Endothelial cell of umbilical vein (primary cell): ENCODE measurements around the gene ZNF609. TPM values are rescaled to one million over a fixed set of nuclear protein-coding genes. Genes with fewer than 3 reads are reported as not detected.

ENCODE experiments used
- BruUV-seq: library from RNA; stranded (reverse); fragments of 400-500 nt; replicated peaks from 2 replicates; lab custom pipeline; 2021; lab: Mats Ljungman, UMichigan
- CTCF ChIA-PET: fragments of 300-600, 350-600 bp; sonication (Branson Sonifier 250); formaldehyde crosslinking; loops from one replicate; lab custom pipeline; 2021; ENCODE audit warnings: antibody characterized with exemption, inconsistent platforms; lab: Charles Lee
- POLR2A ChIA-PET: fragments of 300-600, 350-600 bp; sonication (Branson Sonifier 250); formaldehyde crosslinking; loops from one replicate; lab custom pipeline; 2021; ENCODE audit warnings: antibody characterized with exemption, inconsistent platforms; lab: Charles Lee
- DNase-seq: peaks from one replicate; pipeline ENCODE4 v3.0.0-alpha.2; 2011; ENCODE audit warnings: low read depth, low spot score
- FAIRE-seq: peaks from 2 replicates; lab custom pipeline; 2011; peaks lifted over from hg19 to GRCh38; lab: Jason Lieb, UNC
- H2AFZ ChIP-seq: 2 replicates; pipeline ENCODE4 v1.6.0; 2012; ENCODE audit warnings: low read depth, low read length, control low read depth, inconsistent platforms
- H3K27ac ChIP-seq: 2 replicates; pipeline ENCODE4 v1.5.1; 2011; ENCODE audit warnings: low read depth, mild to moderate bottlenecking, control low read depth, low read length, moderate library complexity; ENCODE audit not compliant: insufficient read depth
- H3K27me3 ChIP-seq, 2 experiments: 2 replicates each; pipeline versions ENCODE4 v1.6.0 to v1.6.1; 2011; ENCODE audit warnings: low read length in 2 of 2, mixed read lengths in 1 of 2; ENCODE audit not compliant: control insufficient read depth in 2 of 2, insufficient read depth in 2 of 2
- H3K36me3 ChIP-seq, 2 experiments: 2 replicates in 1 of 2; 3 replicates in 1 of 2; pipeline ENCODE4 v1.5.1; 2011; ENCODE audit warnings: low read length in 2 of 2, mild to moderate bottlenecking in 1 of 2, moderate library complexity in 1 of 2; ENCODE audit not compliant: control insufficient read depth in 2 of 2, insufficient read depth in 2 of 2; ENCODE audit errors: extremely low read depth in 1 of 2
- H3K4me1 ChIP-seq: 3 replicates; pipeline ENCODE4 v1.5.1; 2011; ENCODE audit warnings: mild to moderate bottlenecking, low read length; ENCODE audit not compliant: control insufficient read depth, insufficient read depth; ENCODE audit errors: extremely low read depth
- H3K4me2 ChIP-seq: 2 replicates; pipeline ENCODE4 v1.6.1; 2011; ENCODE audit warnings: low read length, control low read depth, mixed read lengths; ENCODE audit not compliant: insufficient read depth
- H3K4me3 ChIP-seq, 3 experiments: fragments of 200-600 bp in 1 of 3; sonication (generic), shearing (Covaris generic) in 1 of 3; replicated peaks in 1 of 3; 2 replicates each; pipeline ENCODE4 v1.5.1; 2011 to 2016; ENCODE audit warnings: control low read depth in 3 of 3, low read length in 3 of 3, mild to moderate bottlenecking in 2 of 3, inconsistent platforms in 1 of 3, low read depth in 1 of 3, moderate library complexity in 1 of 3; ENCODE audit not compliant: insufficient read depth in 1 of 3
- H3K79me2 ChIP-seq: 2 replicates; pipeline ENCODE4 v1.6.0; 2012; ENCODE audit warnings: low read length, inconsistent platforms; ENCODE audit not compliant: control insufficient read depth, insufficient read depth
- H3K9ac ChIP-seq: replicated peaks from 2 replicates; pipeline ENCODE3; 2011; ENCODE audit warnings: low read length, control low read depth; ENCODE audit not compliant: insufficient read depth; ENCODE audit errors: extremely low read depth
- H3K9me1 ChIP-seq: replicated peaks from 3 replicates; pipeline ENCODE4 v1.6.0; 2011; ENCODE audit warnings: mild to moderate bottlenecking, low read length; ENCODE audit not compliant: control insufficient read depth, insufficient read depth; ENCODE audit errors: extremely low read depth
- H3K9me3 ChIP-seq: replicated peaks from 2 replicates; pipeline ENCODE4 v1.5.1; 2012; ENCODE audit warnings: low read length, inconsistent platforms; ENCODE audit not compliant: control insufficient read depth, insufficient read depth
- H4K20me1 ChIP-seq: replicated peaks from 2 replicates; pipeline ENCODE3; 2011; ENCODE audit warnings: mild to moderate bottlenecking, low read length; ENCODE audit not compliant: control insufficient read depth, insufficient read depth; ENCODE audit errors: extremely low read depth
- CTCF ChIP-seq, 2 donors: IDR thresholded peaks; 1 replicate in 1 of 2; 2 replicates in 1 of 2; pipeline ENCODE4 v1.5.1; 2011; ENCODE audit warnings: low read length in 2 of 2, mild to moderate bottlenecking in 2 of 2, moderate library complexity in 2 of 2, control low read depth in 1 of 2, inconsistent platforms in 1 of 2, low read depth in 1 of 2; ENCODE audit not compliant: insufficient read depth in 1 of 2; ENCODE audit errors: extremely low read depth in 1 of 2
- EZH2 ChIP-seq: IDR thresholded peaks from 2 replicates; pipeline ENCODE4 v1.6.1; 2012; ENCODE audit warnings: borderline replicate concordance, low read depth, mild to moderate bottlenecking, moderate library complexity, low read length, inconsistent platforms; ENCODE audit not compliant: severe bottlenecking
- FOS ChIP-seq: IDR thresholded peaks from 2 replicates; pipeline ENCODE4 v1.6.1; 2011; ENCODE audit warnings: mild to moderate bottlenecking, low read length, moderate library complexity, borderline replicate concordance; ENCODE audit not compliant: insufficient read depth
- GATA2 ChIP-seq: IDR thresholded peaks from 2 replicates; pipeline ENCODE4 v1.7.0; 2011; ENCODE audit warnings: low read depth, mild to moderate bottlenecking, moderate library complexity, mixed read lengths, low read length; ENCODE audit not compliant: insufficient read length, insufficient read depth
- JUN ChIP-seq: IDR thresholded peaks from 2 replicates; pipeline ENCODE4 v1.6.1; 2011; ENCODE audit warnings: borderline replicate concordance, low read depth; ENCODE audit not compliant: insufficient read length, insufficient read depth
- MAX ChIP-seq: IDR thresholded peaks from 2 replicates; pipeline ENCODE4 v1.6.1; 2011; ENCODE audit not compliant: insufficient read depth, insufficient read length
- MYC ChIP-seq: IDR thresholded peaks from one replicate; pipeline ENCODE4 v1.6.1; 2011; ENCODE audit warnings: mild to moderate bottlenecking, low read depth, low read length
- POLR2A ChIP-seq: IDR thresholded peaks from 2 replicates; pipeline ENCODE4 v1.6.1; 2012; ENCODE audit warnings: low read depth, mild to moderate bottlenecking, control low read depth, low read length
- POLR2AphosphoS5 ChIP-seq: IDR thresholded peaks from 2 replicates; pipeline ENCODE4 v1.6.1; 2012; ENCODE audit warnings: low read depth, mild to moderate bottlenecking, control low read depth, low read length, moderate library complexity; ENCODE audit not compliant: insufficient read depth
- dilution Hi-C: fragments of 300-500 bp; cut with MboI; formaldehyde crosslinking; loops from one replicate; pipeline ENCODE4 v1.15.0; 2019; ENCODE audit warnings: low sequenced_read_pairs; ENCODE audit not compliant: extremely low pct_ligation_motif_present
- intact Hi-C: fragments of 100-400 bp; cut with micrococcal nuclease; formaldehyde crosslinking; loops from one replicate; pipeline ENCODE4 v1.10.0; 2022
- polyA plus RNA-seq, 4 experiments: library from polyadenylated mRNA; depleted of rRNA in 3 of 4; stranded (reverse) in 3 of 4; unstranded in 1 of 4; fragments of >200 nt; gene quantifications; 2 replicates each; pipeline versions ENCODE4 v1.2.1 to v1.2.3, GENCODE V29; 2011 to 2012; ENCODE audit warnings: missing spikeins in 1 of 4
- total RNA-seq: library from RNA; stranded (reverse); gene quantifications from 2 replicates; pipeline ENCODE4 v1.2.3, GENCODE V29; 2021

ZNF609 gene
- total and polyA plus RNA-seq, 2 donors (not counting 3 experiments of a cell fraction or from before 2014, with no cell fraction given), result 18.2 to 49.6 TPM

GRCh38 chr15:64447536-64448315, 12.7 kb upstream of the ZNF609 start:
- Histone ChIP-seq H3K36me3 (peaks cover 3 to 5% of the 10 kb centered on the region in 2 experiments), H3K4me1 (peaks cover 32% of the 10 kb centered on the region), H3K9ac (no peak overlapping the region), H3K9me3 (no peaks in the 10 kb centered on the region), H3K27me3 (no peaks in the 10 kb centered on the region), H4K20me1 (no peaks in the 10 kb centered on the region), H3K27ac (no peak overlapping the region), H3K4me3 (no peak overlapping the region), H2AFZ (no peak overlapping the region), H3K4me2 (no peak overlapping the region), H3K79me2 (no peaks in the 10 kb centered on the region), H3K9me1 (no peaks in the 10 kb centered on the region)
- dilution Hi-C loops, result no loop called here
- FAIRE-seq, result no peak
- no peak for DNase-seq
- intact Hi-C loops, result no loop called here
- no TSS peak for BruUV-seq
- POLR2A ChIA-PET, result no interaction called here
- TF ChIP-seq MYC (no peak), GATA2 (no peak), POLR2A (no peak), FOS (no peak), JUN (no peak), EZH2 (no peak), MAX (no peak), CTCF (IDR thresholded peaks at IDR 0.05; ENCODE audit: extremely low read depth in 1 of 2, insufficient read depth in 1 of 2, low read depth in 1 of 2, low read length in 2 of 2) (no peak), POLR2AphosphoS5 (no peak)
- CTCF ChIA-PET, result interaction anchor here (1.3 kb wide), 1 partner anchor 10 kb away, joined by 6 read pairs; no protein-coding TSS in a partner anchor
